PC-9 (cell line): ENCODE data around the gene RAX.

ENCODE experiments used
- EZH2 ChIP-seq: fragments of 200-600 bp; sonication (generic); IDR thresholded peaks from 2 replicates; pipeline ENCODE4 v1.8.0; 2017; ENCODE audit warnings: antibody characterized with exemption, low read depth
- TF ChIP-seq, protein P1 (sequence below): fragments of 200-600 bp; sonication (generic); conservative IDR thresholded peaks from 2 replicates; pipeline ENCODE4 v1.6.1; 2017; ENCODE audit warnings: mixed run types, antibody characterized with exemption, mild to moderate bottlenecking, moderate library complexity

DNA sequence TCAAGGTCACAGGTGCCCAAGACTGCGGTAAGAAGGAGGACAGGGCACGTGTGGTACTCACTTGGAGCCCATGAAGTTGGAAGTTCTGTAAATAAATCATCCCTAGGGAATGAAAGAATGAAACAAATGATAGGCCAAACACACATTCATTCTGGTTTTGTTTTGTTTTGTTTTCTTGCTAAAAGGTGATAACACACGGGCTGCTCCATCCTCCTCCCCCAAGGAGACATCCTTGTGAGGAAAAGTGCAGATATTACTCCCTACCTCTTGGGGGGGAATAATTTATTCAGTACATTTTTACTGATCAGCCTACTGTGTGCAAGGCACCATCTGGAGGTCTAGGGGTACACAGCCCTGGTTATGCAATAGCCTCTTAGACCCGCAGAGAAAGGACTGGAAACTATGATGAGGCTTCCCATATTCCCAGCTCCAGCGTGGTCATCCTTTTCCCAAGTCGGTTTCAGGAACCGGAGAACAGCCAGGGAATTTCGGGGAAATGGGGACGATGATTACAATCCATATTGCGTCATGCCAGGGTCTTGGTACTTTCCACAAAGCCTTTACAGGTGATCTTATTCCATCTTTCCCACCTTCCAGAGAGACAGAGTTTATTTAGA is 6.3 kb downstream of the RAX start:
- TF ChIP-seq, protein P1, sequence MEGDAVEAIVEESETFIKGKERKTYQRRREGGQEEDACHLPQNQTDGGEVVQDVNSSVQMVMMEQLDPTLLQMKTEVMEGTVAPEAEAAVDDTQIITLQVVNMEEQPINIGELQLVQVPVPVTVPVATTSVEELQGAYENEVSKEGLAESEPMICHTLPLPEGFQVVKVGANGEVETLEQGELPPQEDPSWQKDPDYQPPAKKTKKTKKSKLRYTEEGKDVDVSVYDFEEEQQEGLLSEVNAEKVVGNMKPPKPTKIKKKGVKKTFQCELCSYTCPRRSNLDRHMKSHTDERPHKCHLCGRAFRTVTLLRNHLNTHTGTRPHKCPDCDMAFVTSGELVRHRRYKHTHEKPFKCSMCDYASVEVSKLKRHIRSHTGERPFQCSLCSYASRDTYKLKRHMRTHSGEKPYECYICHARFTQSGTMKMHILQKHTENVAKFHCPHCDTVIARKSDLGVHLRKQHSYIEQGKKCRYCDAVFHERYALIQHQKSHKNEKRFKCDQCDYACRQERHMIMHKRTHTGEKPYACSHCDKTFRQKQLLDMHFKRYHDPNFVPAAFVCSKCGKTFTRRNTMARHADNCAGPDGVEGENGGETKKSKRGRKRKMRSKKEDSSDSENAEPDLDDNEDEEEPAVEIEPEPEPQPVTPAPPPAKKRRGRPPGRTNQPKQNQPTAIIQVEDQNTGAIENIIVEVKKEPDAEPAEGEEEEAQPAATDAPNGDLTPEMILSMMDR: no peak
- no peak for TF ChIP-seq EZH2
